PC-9 (cell line): ENCODE results near the gene FAM89B.

Experiments used
- EZH2 ChIP-seq: fragments of 200-600 bp; sonication (generic); IDR thresholded peaks from 2 replicates; pipeline ENCODE4 v1.8.0; 2017; ENCODE audit warnings: antibody characterized with exemption, low read depth
- TF ChIP-seq, protein P1 (sequence below): fragments of 200-600 bp; sonication (generic); conservative IDR thresholded peaks from 2 replicates; pipeline ENCODE4 v1.6.1; 2017; ENCODE audit warnings: mixed run types, antibody characterized with exemption, mild to moderate bottlenecking, moderate library complexity

GRCh38 chr11:65545853-65546216, 26.5 kb upstream of the FAM89B start:
- TF ChIP-seq, protein P1, sequence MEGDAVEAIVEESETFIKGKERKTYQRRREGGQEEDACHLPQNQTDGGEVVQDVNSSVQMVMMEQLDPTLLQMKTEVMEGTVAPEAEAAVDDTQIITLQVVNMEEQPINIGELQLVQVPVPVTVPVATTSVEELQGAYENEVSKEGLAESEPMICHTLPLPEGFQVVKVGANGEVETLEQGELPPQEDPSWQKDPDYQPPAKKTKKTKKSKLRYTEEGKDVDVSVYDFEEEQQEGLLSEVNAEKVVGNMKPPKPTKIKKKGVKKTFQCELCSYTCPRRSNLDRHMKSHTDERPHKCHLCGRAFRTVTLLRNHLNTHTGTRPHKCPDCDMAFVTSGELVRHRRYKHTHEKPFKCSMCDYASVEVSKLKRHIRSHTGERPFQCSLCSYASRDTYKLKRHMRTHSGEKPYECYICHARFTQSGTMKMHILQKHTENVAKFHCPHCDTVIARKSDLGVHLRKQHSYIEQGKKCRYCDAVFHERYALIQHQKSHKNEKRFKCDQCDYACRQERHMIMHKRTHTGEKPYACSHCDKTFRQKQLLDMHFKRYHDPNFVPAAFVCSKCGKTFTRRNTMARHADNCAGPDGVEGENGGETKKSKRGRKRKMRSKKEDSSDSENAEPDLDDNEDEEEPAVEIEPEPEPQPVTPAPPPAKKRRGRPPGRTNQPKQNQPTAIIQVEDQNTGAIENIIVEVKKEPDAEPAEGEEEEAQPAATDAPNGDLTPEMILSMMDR: no peak
- TF ChIP-seq EZH2: no peak
